GM10266 (cell line): ENCODE results near the gene PPP3R2.

Experiments used
- DNase-seq: peaks from one replicate; pipeline ENCODE4 v3.0.0; 2012; ENCODE audit errors: extremely low spot score
- CTCF ChIP-seq: IDR thresholded peaks from 2 replicates; pipeline ENCODE4 v1.5.1; 2012; ENCODE audit warnings: mild to moderate bottlenecking, low read depth; ENCODE audit not compliant: control insufficient read depth, insufficient read depth; ENCODE audit errors: missing control alignments

The PPP3R2 gene

DNA sequence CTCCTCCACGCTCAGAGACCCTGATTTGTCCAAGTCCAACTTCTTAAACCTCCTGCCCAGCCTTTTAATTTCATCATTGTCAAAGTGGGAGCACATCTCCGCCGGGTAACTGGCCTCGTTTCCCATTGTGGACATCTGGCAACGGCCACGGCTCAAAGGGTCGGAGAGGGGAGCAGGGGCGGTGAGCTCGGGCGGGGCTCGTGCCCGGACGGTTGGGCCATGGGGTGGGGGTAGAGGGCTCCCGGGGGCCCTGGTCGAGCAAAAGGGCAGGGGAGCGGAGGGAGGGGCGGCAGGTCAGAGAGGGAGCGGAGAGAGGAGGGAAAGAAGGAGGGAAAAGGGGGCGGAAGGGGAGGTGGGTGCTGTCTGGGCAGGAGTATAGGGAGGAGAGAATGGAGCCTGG is at the start of gene PPP3R2:
TSS of gene PPP3R2 (minus strand) at position 174 of the 400 bp plus-strand sequence. CDS start at position 126, 48 bp downstream.
- no peak for TF ChIP-seq CTCF
- no peak for DNase-seq

- TF ChIP-seq CTCF = no peak
- no peak for DNase-seq
Measured at GRCh38 chr9:101639785-101640665, 45.3 kb upstream of the PPP3R2 start.

DNA sequence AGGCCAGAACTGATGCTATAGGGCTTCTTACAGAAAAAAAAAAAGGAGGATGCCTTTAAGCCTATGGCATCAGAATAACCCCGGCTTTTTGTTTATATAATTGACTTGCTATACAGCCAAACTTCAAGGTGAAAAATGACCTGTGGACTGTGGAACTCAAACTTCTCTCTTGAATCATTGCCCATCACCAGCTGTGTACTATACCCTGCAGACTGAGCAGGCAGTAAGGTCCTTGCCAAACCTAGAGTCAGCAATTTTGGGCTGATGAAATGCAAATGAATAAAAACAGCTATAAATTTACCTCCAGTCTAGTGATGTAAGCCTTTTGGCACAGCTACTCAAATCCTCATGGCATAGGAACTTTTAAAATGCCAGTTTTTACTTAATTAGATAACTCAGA is 44.5 kb upstream of the PPP3R2 start:
- TF ChIP-seq CTCF = no peak
- no peak for DNase-seq

- DNase-seq = no peak
- TF ChIP-seq CTCF = no peak
Measured at GRCh38 chr9:101636247-101636646, 41.5 kb upstream of the PPP3R2 start.

DNA sequence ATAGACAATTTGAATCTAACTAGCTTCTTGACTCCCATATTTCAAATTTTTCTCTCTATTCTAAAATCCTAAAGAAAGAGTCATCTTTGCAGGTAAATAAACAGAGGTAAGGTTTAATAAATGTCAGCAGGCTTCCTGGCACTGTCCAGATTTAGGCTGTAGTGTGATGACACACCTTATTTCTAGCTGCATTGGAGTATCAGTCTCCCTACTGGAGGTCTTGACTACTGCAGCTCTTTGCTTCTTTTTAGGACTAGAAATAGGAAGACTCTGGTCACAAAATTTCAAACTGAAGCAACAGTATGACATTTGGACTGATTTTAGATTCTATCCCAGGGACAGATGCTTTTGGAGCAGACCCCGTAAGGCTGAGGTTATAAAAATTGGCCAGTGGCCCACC is 40.7 kb upstream of the PPP3R2 start:
- no peak for TF ChIP-seq CTCF
- DNase-seq = no peak

GRCh38 chr9:101634741-101635409 is 40.1 kb upstream of the PPP3R2 start:
- DNase-seq = no peak
- TF ChIP-seq CTCF = no peak

DNA sequence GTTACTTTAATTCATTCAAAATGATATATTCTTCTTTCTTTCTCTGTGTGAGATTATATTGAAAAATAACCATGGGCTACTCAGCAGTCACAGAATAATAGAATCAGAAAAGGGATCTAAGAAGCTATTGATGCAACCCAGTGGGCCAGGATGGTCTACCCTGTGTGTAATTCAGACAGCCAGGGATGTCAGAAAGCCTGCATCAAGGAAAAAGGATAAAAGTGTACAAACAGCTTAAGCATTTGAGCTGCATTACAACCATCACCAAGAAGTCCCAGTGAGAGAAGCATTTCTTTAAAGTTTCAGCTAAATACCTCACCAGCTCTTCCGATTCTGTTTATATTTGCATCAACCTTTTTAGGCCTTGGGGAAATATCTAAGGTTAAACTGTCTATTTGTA is 37.8 kb upstream of the PPP3R2 start:
- no peak for TF ChIP-seq CTCF
- no peak for DNase-seq
